Vagina (tissue), 2 donors: ENCODE data around the gene ARFGAP3. TPM values are rescaled to one million over a fixed set of nuclear protein-coding genes. Genes with fewer than 3 reads are reported as not detected.

Experiments used
- DNase-seq, 2 donors: peaks; one replicate each; pipeline ENCODE4 v3.0.0-alpha.2; 2017; ENCODE audit errors: extremely low spot score in 2 of 2
- H3K27ac ChIP-seq: fragments of 200-600 bp; sonication (generic); one replicate; pipeline ENCODE4 v1.5.1; 2019
- H3K27me3 ChIP-seq: fragments of 200-600 bp; sonication (generic); one replicate; pipeline ENCODE4 v1.5.1; 2019
- H3K36me3 ChIP-seq, 2 donors: fragments of 200-600 bp; sonication (generic); one replicate each; pipeline ENCODE4 v1.5.1; 2017 to 2019
- H3K4me1 ChIP-seq: fragments of 200-600 bp; sonication (generic); one replicate; pipeline ENCODE4 v1.5.1; 2019
- H3K4me3 ChIP-seq, 2 donors: fragments of 200-600 bp; sonication (generic); 1 replicate in 1 of 2; 2 replicates in 1 of 2; pipeline ENCODE4 v1.5.1; 2016 to 2019
- H3K9me3 ChIP-seq: fragments of 200-600 bp; sonication (generic); one replicate; pipeline ENCODE4 v1.5.1; 2019
- CTCF ChIP-seq, 3 experiments: fragments of 450-650 bp in 2 of 3; fragments of 200-600 bp in 1 of 3; sonication (generic) in 1 of 3; IDR thresholded peaks; one replicate each; pipeline ENCODE4 v1.5.1; 2017 to 2019; ENCODE audit warnings: antibody characterized with exemption in 3 of 3, mild to moderate bottlenecking in 2 of 3, moderate library complexity in 2 of 3
- POLR2A ChIP-seq, 2 donors: fragments of 450-650 bp; IDR thresholded peaks; one replicate each; pipeline ENCODE4 v1.6.1; 2017; ENCODE audit warnings: antibody characterized with exemption in 2 of 2, mild to moderate bottlenecking in 2 of 2, moderate library complexity in 2 of 2
- POLR2AphosphoS5 ChIP-seq, 2 donors: sonication (generic); formaldehyde crosslinking; IDR thresholded peaks; one replicate each; pipeline ENCODE4 v1.9.0; 2017; ENCODE audit warnings: antibody characterized with exemption in 2 of 2, mild to moderate bottlenecking in 2 of 2, low read depth in 1 of 2; ENCODE audit not compliant: insufficient read depth in 1 of 2
- intact Hi-C: fragments of 100-400 bp; cut with DNase I; formaldehyde crosslinking; loops from one replicate; pipeline ENCODE4 v1.15.1; 2023
- total RNA-seq: library from RNA; depleted of rRNA; stranded (reverse); fragments of >200 nt; gene quantifications from one replicate; pipeline ENCODE4 v1.2.3, GENCODE V29; 2016

ARFGAP3 gene
- total RNA-seq, 1 donor from 2014 or later, result 28.0 TPM

GRCh38 chr22:42770448-42770726 is 86.7 kb downstream of the ARFGAP3 start:
- Histone ChIP-seq H3K36me3 (no peaks in the 10 kb centered on the region), H3K4me1 (peaks cover 9% of the 10 kb centered on the region), H3K9me3 (no peaks in the 10 kb centered on the region), H3K27me3 (no peaks in the 10 kb centered on the region), H3K4me3 (peak overlapping the region; percentile 16 to 30), H3K27ac (peak overlapping the region; percentile 65)
- no peak for DNase-seq
- TF ChIP-seq CTCF (IDR thresholded peaks at IDR 0.05) (no peak), POLR2AphosphoS5 (IDR thresholded peaks at IDR 0.05; ENCODE audit: insufficient read depth in 1 of 2, low read depth in 1 of 2) (no peak), POLR2A (IDR thresholded peaks at IDR 0.05) (no peak)
- intact Hi-C loops, result no loop called here

- H3K27ac ChIP-seq, result peak overlapping the region; percentile 65
- TF ChIP-seq POLR2A (IDR thresholded peaks at IDR 0.05) (no peak), POLR2AphosphoS5 (IDR thresholded peaks at IDR 0.05; ENCODE audit: insufficient read depth in 1 of 2, low read depth in 1 of 2) (peak in 1 of 2 donors; percentile 73)
Observed at GRCh38 chr22:42769574-42770447, 87.3 kb downstream of the ARFGAP3 start.

GRCh38 chr22:42769238-42769573 is 87.9 kb downstream of the ARFGAP3 start:
- no peaks in the 10 kb centered on the region for H3K27me3 ChIP-seq
- peaks cover 9% of the 10 kb centered on the region for H3K4me1 ChIP-seq
- H3K27ac ChIP-seq, result peak overlapping the region; percentile 65
- TF ChIP-seq CTCF (IDR thresholded peaks at IDR 0.05) (no peak), POLR2AphosphoS5 (IDR thresholded peaks at IDR 0.05; ENCODE audit: insufficient read depth in 1 of 2, low read depth in 1 of 2) (no peak), POLR2A (IDR thresholded peaks at IDR 0.05) (no peak)
- DNase-seq, result no peak
- no peaks in the 10 kb centered on the region for H3K9me3 ChIP-seq
- no peaks in the 10 kb centered on the region for H3K36me3 ChIP-seq
- intact Hi-C loops, result no loop called here
- H3K4me3 ChIP-seq, result no peak overlapping the region

More at GRCh38 chr22:42769574-42770447, 87.3 kb downstream of the ARFGAP3 start:
- DNase-seq, result no peak
- no peaks in the 10 kb centered on the region for H3K9me3 ChIP-seq
- no peaks in the 10 kb centered on the region for H3K36me3 ChIP-seq
- peak overlapping the region; percentile 16 to 30 for H3K4me3 ChIP-seq
- no peaks in the 10 kb centered on the region for H3K27me3 ChIP-seq
- intact Hi-C loops, result no loop called here
- H3K4me1 ChIP-seq, result peaks cover 9% of the 10 kb centered on the region

GRCh38 chr22:42768385-42769035 is 88.6 kb downstream of the ARFGAP3 start:
- Histone ChIP-seq H3K4me3 (no peak overlapping the region), H3K27me3 (no peaks in the 10 kb centered on the region), H3K36me3 (no peaks in the 10 kb centered on the region), H3K27ac (peak overlapping the region; percentile 65), H3K9me3 (no peaks in the 10 kb centered on the region), H3K4me1 (peaks cover 9% of the 10 kb centered on the region)
- intact Hi-C loops, result no loop called here
- DNase-seq, result no peak
- TF ChIP-seq POLR2A (IDR thresholded peaks at IDR 0.05), result no peak
- TF ChIP-seq POLR2AphosphoS5 (IDR thresholded peaks at IDR 0.05; ENCODE audit: insufficient read depth in 1 of 2, low read depth in 1 of 2), result no peak
- no peak for TF ChIP-seq CTCF (IDR thresholded peaks at IDR 0.05)

- no peak overlapping the region for H3K4me3 ChIP-seq
- no peaks in the 10 kb centered on the region for H3K9me3 ChIP-seq
- H3K27me3 ChIP-seq, result no peaks in the 10 kb centered on the region
- DNase-seq, result no peak
- H3K36me3 ChIP-seq, result no peaks in the 10 kb centered on the region
- H3K27ac ChIP-seq, result no peak overlapping the region
- TF ChIP-seq POLR2A (IDR thresholded peaks at IDR 0.05) (no peak), CTCF (IDR thresholded peaks at IDR 0.05) (no peak), POLR2AphosphoS5 (IDR thresholded peaks at IDR 0.05; ENCODE audit: insufficient read depth in 1 of 2, low read depth in 1 of 2) (no peak)
- intact Hi-C loops, result no loop called here
- peaks cover 9% of the 10 kb centered on the region for H3K4me1 ChIP-seq
Observed at GRCh38 chr22:42766860-42767259, 90.2 kb downstream of the ARFGAP3 start.
